GM18520 (cell line): ENCODE data around the gene QRICH2.
"Not testable (repeated sequence)": the region's sequence is repeated elsewhere in the genome, so short reads cannot be mapped to it uniquely, and the experiment has no call there.

Experiments used
- ATAC-seq: cut with Tn5 transposase; IDR thresholded peaks from one replicate; pipeline ENCODE4 v1.9.1; 2021; ENCODE audit not compliant: unreplicated experiment

QRICH2 gene

GRCh38 chr17:76233588-76234353, 74.3 kb downstream of the QRICH2 start:
- ATAC-seq, result no peak

GRCh38 chr17:76232342-76232741, 75.7 kb downstream of the QRICH2 start:
- ATAC-seq, result no peak

- ATAC-seq, result not testable (repeated sequence)
These were observed 81.3 kb downstream of the QRICH2 start for GRCh38 chr17:76226749-76227148.

- not testable (repeated sequence) for ATAC-seq
These were observed 82.5 kb downstream of the QRICH2 start for GRCh38 chr17:76225373-76226086.
